HG02840 (cell line): Measurements from ENCODE around the gene ACSL1.
"Not testable (repeated sequence)": the region's sequence is repeated elsewhere in the genome, so short reads cannot be mapped to it uniquely, and the experiment has no call there.

Source experiments
- ATAC-seq: cut with Tn5 transposase; IDR thresholded peaks from one replicate; pipeline ENCODE4 v1.9.1; 2021; ENCODE audit warnings: mild to moderate bottlenecking, moderate library complexity, moderate number of reproducible peaks; ENCODE audit not compliant: unreplicated experiment, low FRiP score

Gene ACSL1

GRCh38 chr4:184762100-184762499 is 63.7 kb downstream of the ACSL1 start:
- ATAC-seq, result peak; percentile 83

- no peak for ATAC-seq
Observed at GRCh38 chr4:184760681-184761080, 65.1 kb downstream of the ACSL1 start.

DNA sequence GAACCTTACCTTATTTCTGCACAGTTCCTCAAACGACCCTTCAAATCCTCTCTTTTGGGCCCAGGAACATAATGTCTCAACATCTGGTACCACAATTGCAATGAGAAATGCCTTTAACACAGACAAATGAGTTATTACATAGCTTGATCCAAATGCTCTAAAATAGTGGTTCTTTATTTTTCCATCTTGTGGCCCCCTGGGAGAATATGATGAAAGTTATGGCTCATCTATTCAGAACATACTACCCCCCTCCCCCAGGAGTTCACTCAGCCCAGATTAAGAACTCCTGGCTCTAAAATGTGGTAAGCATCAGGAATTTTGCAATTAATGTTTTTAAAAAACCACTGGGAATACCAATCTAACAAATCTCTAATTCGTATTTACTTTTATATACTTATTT is 68.0 kb downstream of the ACSL1 start:
- ATAC-seq, result no peak

- no peak for ATAC-seq
Observed at GRCh38 chr4:184756399-184756798, 69.4 kb downstream of the ACSL1 start.

DNA sequence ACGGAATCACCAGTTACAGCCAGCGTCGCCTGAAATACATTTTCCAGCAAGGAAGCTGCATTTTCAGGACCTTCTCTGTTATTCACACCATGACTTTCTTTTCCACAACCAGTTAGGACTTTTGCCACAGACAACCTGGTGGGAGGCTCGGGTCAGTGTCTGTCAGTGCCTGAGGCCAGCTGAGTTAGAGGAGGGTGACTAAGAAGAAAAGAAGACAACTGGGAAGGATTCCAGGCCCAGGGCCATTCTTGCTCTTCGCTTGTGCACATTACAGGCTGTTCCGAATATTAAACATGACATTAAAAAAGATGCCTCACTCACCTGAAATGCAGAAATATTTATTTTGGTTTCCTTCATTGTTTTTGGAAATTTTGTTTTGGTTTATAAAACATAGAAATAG is 70.5 kb downstream of the ACSL1 start:
- ATAC-seq, result no peak

DNA sequence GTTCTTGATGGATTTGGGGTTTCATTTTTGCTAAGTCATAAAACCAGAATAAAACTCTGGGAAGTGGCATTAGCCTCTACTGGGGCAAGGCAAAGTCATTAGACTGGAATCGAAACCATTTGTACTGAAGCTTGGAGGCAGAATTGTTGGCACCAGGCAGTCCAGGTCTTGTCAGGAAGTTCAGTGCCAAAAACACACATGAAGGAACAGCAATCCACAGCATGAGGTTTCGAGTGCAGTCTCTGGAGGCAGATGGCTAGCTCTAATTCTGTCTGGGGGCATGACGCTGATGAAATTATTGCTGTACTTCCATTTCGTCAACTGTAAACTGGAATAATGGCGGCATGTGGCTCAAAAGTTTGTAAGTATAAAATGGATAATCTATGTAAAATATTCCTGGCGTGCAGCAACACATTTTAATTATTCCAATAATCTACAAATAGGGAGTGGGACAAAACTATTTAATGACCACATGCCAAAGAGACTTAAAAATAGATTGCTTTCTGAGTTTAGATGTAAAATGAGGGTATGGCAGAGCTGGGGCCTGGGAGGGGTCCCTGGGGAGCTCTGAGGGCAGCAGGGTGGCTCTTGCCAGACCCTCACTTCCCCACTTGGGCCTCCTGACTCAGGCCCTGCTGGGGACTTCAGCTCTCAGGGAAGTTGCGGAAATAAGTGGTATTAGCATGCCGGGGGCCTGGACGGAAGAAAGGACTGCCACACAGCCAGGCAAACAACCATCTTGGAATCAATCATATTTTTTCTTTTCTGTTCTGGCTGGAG is 73.1 kb downstream of the ACSL1 start:
- ATAC-seq, result no peak

GRCh38 chr4:184751585-184751956 is 74.2 kb downstream of the ACSL1 start:
- ATAC-seq, result no peak

- no peak for ATAC-seq
Observed at GRCh38 chr4:184750926-184751584, 74.7 kb downstream of the ACSL1 start.

- ATAC-seq, result no peak
Observed at GRCh38 chr4:184748251-184748652, 77.5 kb downstream of the ACSL1 start.

DNA sequence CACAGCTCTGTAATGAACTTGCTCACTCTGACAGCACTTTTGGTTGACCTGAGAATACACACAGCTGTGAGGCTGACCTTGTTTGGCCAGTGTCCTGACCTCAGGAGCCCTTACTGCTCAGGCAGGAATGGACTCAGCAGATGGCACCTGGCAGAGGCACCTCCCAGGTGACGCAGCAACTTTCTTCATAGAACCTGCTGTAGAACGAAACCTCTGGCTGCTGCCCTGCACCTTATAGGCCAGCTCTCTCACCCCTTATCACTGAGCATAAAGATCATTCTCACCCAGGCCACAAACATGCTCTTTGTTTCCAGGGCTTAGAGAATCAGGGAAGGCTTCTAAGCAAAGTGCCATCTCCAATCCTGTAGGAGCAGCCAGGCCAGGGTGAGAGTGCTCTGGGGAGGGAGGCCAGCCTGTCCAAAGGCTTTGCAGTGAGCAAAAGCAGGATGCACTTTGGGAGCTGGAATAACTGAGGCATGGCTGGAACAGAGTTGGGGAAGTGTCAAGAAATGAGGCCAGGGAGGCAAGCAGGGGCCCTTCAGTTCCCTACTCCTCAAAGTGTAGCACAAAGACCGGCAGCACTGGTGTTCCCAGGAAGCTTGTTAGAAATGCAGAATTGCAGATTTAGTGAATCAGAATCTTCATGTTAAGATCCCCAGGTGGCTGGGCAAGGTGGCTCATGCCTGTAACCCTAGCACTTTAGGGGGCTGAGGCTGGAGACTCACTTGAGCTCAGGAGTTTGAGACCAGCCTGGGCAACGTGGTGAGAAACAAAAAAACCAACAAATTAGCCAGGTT is 78.5 kb downstream of the ACSL1 start:
- ATAC-seq, result no peak

DNA sequence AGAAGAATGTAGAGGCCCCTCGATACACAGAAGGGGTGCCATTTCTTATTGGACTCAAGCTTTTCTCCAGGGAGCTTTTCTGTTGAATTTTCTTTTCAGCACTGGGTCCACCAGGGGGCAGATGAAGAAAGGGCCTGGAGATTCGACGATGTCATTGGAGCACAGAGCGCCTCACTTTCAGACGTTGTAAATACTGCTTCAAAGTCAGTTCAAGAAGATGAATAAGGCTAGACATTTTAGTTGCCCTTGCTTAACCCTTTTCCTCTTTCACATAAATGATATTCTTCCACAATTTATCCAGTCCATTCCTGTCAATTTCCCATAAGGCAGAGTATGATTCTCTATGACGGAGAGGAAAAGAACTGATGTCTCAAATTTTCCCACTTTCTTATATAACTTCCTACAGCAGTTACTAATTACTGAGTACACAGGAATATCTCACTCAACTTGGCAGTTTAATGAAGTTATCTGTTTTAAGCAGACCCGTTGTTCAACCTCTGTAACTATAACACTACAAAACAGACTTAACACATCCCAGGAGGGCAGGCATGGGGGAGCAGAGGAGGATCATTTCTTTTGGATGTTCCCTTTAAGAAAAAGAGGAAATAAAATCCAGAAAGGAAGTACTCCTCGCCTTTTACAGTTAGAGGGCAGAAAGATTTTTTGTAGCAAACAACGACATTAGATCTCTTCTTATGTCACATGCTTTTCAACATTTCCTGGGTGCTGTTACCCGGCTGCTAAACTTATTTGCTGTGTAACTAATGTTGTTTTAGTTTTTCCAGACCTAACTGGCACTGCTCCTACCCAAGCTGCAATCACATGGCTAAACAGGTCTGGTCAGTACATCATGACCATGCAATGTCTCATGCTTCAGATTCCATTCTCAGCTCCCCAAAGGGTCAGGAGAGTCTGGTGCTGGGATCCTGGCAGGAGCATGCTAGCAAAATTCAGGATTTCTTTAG is 79.7 kb downstream of the ACSL1 start:
- ATAC-seq, result no peak

GRCh38 chr4:184744236-184744635 is 81.5 kb downstream of the ACSL1 start:
- no peak for ATAC-seq

- ATAC-seq, result no peak
Observed at GRCh38 chr4:184743650-184744049, 82.1 kb downstream of the ACSL1 start.

- ATAC-seq, result not testable (repeated sequence)
Observed at GRCh38 chr4:184741651-184742050, 84.1 kb downstream of the ACSL1 start.

DNA sequence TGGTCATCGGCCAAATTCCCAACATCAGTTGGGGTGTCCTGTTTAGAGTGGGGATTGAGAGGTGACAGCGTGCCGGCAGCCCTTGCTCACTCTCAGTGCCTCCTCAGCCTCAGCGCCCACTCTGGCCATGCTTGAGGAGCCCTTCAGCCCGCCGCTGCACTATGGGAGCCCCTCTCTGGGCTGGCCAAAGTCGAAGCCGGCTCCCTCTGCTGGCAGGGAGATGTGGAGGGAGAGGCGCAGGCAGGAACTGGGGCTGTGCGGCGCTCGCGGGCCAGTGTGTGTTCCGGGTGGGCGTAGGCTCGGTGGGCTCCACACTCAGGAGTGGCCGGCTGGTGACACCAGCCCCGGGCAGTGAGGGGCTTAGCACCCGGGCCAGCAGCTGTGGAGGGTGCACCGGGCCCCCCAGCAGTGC is 84.8 kb downstream of the ACSL1 start:
- no peak for ATAC-seq

GRCh38 chr4:184739575-184739974 is 86.2 kb downstream of the ACSL1 start:
- not testable (repeated sequence) for ATAC-seq

GRCh38 chr4:184734758-184735157 is 91.0 kb downstream of the ACSL1 start:
- no peak for ATAC-seq

DNA sequence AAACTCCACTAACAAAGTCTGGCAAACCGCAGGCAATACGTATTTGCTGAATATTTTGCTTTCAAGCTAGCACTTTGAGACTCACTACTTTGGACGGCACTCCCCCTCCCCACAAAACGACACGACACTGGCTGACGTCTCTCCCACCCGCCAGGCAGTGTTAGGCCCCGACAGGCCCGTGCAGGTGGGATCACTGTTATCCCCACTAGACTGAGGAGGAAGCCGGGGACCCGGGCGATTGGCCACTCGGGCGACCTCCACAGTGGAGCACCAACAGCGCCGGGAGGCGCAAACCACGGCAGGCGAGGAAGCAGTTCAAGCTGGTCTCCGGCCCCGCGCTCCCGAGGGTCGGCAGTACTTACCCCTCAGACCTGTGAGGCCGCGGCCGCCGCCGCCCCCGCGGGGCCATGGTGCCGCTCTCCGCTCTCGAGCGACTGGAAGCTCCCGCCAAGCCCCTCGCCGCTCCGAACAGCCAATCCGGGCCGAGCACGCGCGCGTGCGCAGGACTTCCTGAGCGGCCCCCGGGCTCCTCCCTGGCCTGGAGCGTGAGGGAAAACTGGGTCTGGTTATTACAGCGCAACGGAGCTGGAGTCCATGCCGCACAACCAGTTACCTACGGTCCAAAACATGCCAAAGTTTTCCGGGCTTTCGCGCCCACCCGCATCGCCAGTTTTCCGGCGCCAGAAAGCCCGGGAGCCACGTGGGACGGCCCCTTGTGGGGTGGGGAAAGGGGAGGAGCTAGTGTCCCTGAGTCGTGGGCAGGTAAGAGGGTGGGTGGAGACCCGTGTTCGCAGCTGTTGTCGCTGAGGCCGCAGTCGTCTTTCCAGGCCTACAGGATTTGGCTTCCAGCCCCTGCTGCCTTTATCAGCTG is 91.9 kb downstream of the ACSL1 start, which contains the start of gene CENPU:
Gene CENPU (minus strand): TSS at position 443 of the 871 bp plus-strand sequence. CDS start 34 bp downstream, at position 409.
- ATAC-seq, result peak; percentile 96

- ATAC-seq, result no peak
Observed at GRCh38 chr4:184732126-184732525, 93.6 kb downstream of the ACSL1 start.
